Neural progenitor cell (in vitro differentiated cells): ENCODE results near the gene PRLR. TPM values are rescaled to one million over a fixed set of nuclear protein-coding genes. Genes with fewer than 3 reads are reported as not detected.

Experiments used
- DNase-seq: peaks from one replicate; pipeline ENCODE4 v3.0.0-alpha.2; 2016; ENCODE audit warnings: low spot score
- H2AFZ ChIP-seq: fragments of 200-600 bp; sonication (generic); replicated peaks from 2 replicates; pipeline ENCODE4 v1.6.1; 2016; ENCODE audit warnings: antibody characterized with exemption
- H3F3A ChIP-seq: fragments of 200-600 bp; sonication (generic); 2 replicates; pipeline ENCODE4 v1.6.1; 2016; ENCODE audit warnings: antibody characterized with exemption, low read depth
- H3K27ac ChIP-seq: fragments of 200-600 bp; sonication (generic); 2 replicates; pipeline ENCODE4 v1.5.1; 2016; ENCODE audit warnings: mild to moderate bottlenecking
- H3K27me3 ChIP-seq: fragments of 200-600 bp; sonication (generic); 2 replicates; pipeline ENCODE4 v1.6.1; 2016; ENCODE audit warnings: mild to moderate bottlenecking, moderate library complexity
- H3K36me3 ChIP-seq: fragments of 200-600 bp; sonication (generic); 2 replicates; pipeline ENCODE4 v1.5.1; 2016
- H3K4me1 ChIP-seq: fragments of 200-600 bp; sonication (generic); 2 replicates; pipeline ENCODE4 v1.6.1; 2016; ENCODE audit warnings: mixed run types
- H3K4me2 ChIP-seq: fragments of 200-600 bp; sonication (generic); 2 replicates; pipeline ENCODE4 v1.6.1; 2016
- H3K4me3 ChIP-seq: fragments of 200-600 bp; sonication (generic); 2 replicates; pipeline ENCODE4 v1.5.1; 2016
- H3K79me2 ChIP-seq: fragments of 200-600 bp; sonication (generic); 2 replicates; pipeline ENCODE4 v1.6.1; 2016; ENCODE audit warnings: low read depth
- H3K9ac ChIP-seq: fragments of 200-600 bp; sonication (generic); 2 replicates; pipeline ENCODE4 v1.6.1; 2016
- H3K9me3 ChIP-seq: fragments of 200-600 bp; sonication (generic); 2 replicates; pipeline ENCODE4 v1.5.1; 2016; ENCODE audit warnings: low read depth
- H4K20me1 ChIP-seq: fragments of 200-600 bp; sonication (generic); 2 replicates; pipeline ENCODE4 v1.6.1; 2016; ENCODE audit warnings: low read depth
- H3K27ac Mint-ChIP-seq: 3 replicates; pipeline ENCODE4 v1.8.0; 2021; ENCODE audit warnings: mixed read lengths
- H3K27me3 Mint-ChIP-seq: 2 replicates; pipeline ENCODE4 v1.8.0; 2022; ENCODE audit warnings: low read depth, mild to moderate bottlenecking, inconsistent platforms, moderate library complexity, mixed read lengths; ENCODE audit not compliant: insufficient read depth
- H3K36me3 Mint-ChIP-seq: 3 replicates; pipeline ENCODE4 v1.8.0; 2021; ENCODE audit warnings: mixed read lengths
- H3K4me1 Mint-ChIP-seq: 3 replicates; pipeline ENCODE4 v1.8.0; 2021; ENCODE audit warnings: mixed read lengths
- H3K4me3 Mint-ChIP-seq: 3 replicates; pipeline ENCODE4 v1.8.0; 2021; ENCODE audit warnings: mild to moderate bottlenecking, moderate library complexity, mixed read lengths
- H3K9me3 Mint-ChIP-seq: 3 replicates; pipeline ENCODE4 v1.8.0; 2020; ENCODE audit warnings: mixed read lengths
- EZH2 ChIP-seq: fragments of 200-600 bp; sonication (generic); IDR thresholded peaks from 2 replicates; pipeline ENCODE4 v1.6.1; 2017; ENCODE audit warnings: antibody characterized with exemption, mild to moderate bottlenecking, moderate library complexity
- EZH2phosphoT487 ChIP-seq: fragments of 200-600 bp; sonication (generic); IDR thresholded peaks from 2 replicates; pipeline ENCODE4 v1.6.1; 2017; ENCODE audit warnings: antibody characterized with exemption
- total RNA-seq: library from RNA; depleted of rRNA; stranded (reverse); fragments of >200 nt; gene quantifications from 2 replicates; pipeline ENCODE4 v1.2.3, GENCODE V29; 2015; ENCODE audit warnings: low replicate concordance
- TF ChIP-seq, protein P1 (sequence below): fragments of 200-600 bp; sonication (generic); IDR thresholded peaks from 2 replicates; pipeline ENCODE4 v1.5.1; 2017; ENCODE audit warnings: antibody characterized with exemption, mild to moderate bottlenecking

The PRLR gene
- total RNA-seq, 1 donor from 2014 or later = 0.51 TPM

DNA sequence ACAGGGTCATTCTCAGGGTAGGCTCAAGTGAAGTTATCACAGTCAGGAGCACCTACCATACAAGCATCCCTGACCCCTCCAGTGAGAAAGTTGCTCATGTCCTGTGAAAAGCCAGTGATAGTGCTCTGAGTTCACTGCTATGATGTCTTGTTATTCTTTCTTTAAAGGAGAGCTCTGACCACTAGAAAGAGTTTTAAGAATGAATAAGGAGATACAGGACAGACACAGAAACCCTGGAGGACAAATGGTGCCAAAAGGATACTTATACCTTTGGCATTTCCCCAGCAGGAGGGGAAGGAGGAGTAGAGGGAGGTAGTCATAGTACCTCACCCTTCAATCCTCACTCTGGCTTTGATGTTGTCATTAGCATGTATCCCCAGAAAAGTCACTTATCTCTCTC is 98.6 kb downstream of the PRLR start:
- no peak for DNase-seq
- H3K4me1 ChIP-seq = no peaks in the 10 kb centered on the region
- no peak overlapping the region for H2AFZ ChIP-seq
- Mint-ChIP-seq H3K27ac (no peak overlapping the region), H3K27me3 (no peaks in the 10 kb centered on the region), H3K36me3 (no peaks in the 10 kb centered on the region), H3K9me3 (no peaks in the 10 kb centered on the region), H3K4me1 (no peaks in the 10 kb centered on the region), H3K4me3 (no peak overlapping the region)
- no peak overlapping the region for H3K4me3 ChIP-seq
- no peak for TF ChIP-seq EZH2
- TF ChIP-seq, protein P1, sequence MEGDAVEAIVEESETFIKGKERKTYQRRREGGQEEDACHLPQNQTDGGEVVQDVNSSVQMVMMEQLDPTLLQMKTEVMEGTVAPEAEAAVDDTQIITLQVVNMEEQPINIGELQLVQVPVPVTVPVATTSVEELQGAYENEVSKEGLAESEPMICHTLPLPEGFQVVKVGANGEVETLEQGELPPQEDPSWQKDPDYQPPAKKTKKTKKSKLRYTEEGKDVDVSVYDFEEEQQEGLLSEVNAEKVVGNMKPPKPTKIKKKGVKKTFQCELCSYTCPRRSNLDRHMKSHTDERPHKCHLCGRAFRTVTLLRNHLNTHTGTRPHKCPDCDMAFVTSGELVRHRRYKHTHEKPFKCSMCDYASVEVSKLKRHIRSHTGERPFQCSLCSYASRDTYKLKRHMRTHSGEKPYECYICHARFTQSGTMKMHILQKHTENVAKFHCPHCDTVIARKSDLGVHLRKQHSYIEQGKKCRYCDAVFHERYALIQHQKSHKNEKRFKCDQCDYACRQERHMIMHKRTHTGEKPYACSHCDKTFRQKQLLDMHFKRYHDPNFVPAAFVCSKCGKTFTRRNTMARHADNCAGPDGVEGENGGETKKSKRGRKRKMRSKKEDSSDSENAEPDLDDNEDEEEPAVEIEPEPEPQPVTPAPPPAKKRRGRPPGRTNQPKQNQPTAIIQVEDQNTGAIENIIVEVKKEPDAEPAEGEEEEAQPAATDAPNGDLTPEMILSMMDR = no peak
- TF ChIP-seq EZH2phosphoT487 = no peak
- H3F3A ChIP-seq = no peaks in the 10 kb centered on the region
- H3K9me3 ChIP-seq = no peaks in the 10 kb centered on the region
- no peak overlapping the region for H3K27ac ChIP-seq
- no peaks in the 10 kb centered on the region for H3K36me3 ChIP-seq
- H3K79me2 ChIP-seq = no peaks in the 10 kb centered on the region
- H3K4me2 ChIP-seq = no peak overlapping the region
- no peak overlapping the region for H3K9ac ChIP-seq
- no peaks in the 10 kb centered on the region for H3K27me3 ChIP-seq
- H4K20me1 ChIP-seq = no peaks in the 10 kb centered on the region

DNA sequence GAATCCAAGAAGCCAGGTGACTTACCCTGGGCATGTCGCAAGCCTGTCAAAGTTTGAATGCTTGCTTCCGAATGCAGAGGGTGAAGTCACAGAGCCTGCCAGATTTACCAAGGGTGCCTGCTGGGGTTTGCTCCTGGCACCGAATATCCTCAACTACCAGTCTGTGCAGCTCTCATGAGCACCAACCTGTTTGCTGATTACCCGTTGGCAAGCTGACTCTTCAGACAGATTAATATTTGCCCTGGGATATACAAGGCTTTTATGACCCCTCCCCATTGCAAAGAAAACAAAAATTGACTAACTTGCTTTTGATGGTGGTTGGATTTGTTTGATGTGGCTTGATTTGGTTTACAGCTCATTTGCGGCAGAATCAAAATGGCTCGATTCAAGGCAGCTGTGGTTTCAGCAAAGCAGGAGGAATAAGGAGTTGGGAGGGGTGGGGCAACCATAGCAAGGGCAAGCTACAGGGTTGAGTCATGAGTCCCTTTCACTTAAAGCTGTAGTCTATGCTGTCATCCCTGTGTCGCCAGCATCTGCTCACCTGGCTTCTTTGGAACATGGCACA is 100.3 kb downstream of the PRLR start:
- no peak overlapping the region for H2AFZ ChIP-seq
- TF ChIP-seq, protein P1 = no peak
- TF ChIP-seq EZH2phosphoT487 = no peak
- TF ChIP-seq EZH2 = no peak
- H3K36me3 Mint-ChIP-seq = no peaks in the 10 kb centered on the region
- no peaks in the 10 kb centered on the region for H3K79me2 ChIP-seq
- H3K27me3 ChIP-seq = no peaks in the 10 kb centered on the region
- H3K36me3 ChIP-seq = no peaks in the 10 kb centered on the region
- no peak overlapping the region for H3K27ac ChIP-seq
- no peaks in the 10 kb centered on the region for H3K9me3 Mint-ChIP-seq
- H3K4me3 Mint-ChIP-seq = no peak overlapping the region
- H3K4me1 ChIP-seq = no peaks in the 10 kb centered on the region
- no peak overlapping the region for H3K9ac ChIP-seq
- H3K4me2 ChIP-seq = no peak overlapping the region
- no peak for DNase-seq
- H3K9me3 ChIP-seq = no peaks in the 10 kb centered on the region
- H3K27ac Mint-ChIP-seq = no peak overlapping the region
- H3K4me3 ChIP-seq = no peak overlapping the region
- H3K4me1 Mint-ChIP-seq = no peaks in the 10 kb centered on the region
- H3F3A ChIP-seq = no peaks in the 10 kb centered on the region
- no peaks in the 10 kb centered on the region for H4K20me1 ChIP-seq
- no peaks in the 10 kb centered on the region for H3K27me3 Mint-ChIP-seq

DNA sequence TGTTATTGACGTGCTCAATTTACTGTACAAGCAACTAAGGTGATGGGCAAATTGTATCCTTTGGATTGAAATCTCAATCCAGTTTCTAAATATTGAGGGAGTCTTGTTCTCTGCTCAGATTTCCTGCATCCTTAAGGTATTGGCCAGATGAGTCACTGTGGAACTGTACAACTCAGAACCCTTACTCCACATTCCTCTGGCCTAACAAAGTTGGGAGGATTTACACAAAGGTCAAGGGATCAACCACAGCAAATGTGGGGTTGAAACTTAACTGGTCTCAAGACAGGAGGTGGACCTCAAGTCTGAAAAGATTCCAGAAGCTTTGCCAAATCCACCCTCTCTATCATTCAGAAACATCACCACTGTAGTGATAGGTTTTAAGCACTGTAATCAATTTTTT is 101.0 kb downstream of the PRLR start:
- no peak for DNase-seq
- H3K9me3 Mint-ChIP-seq = no peaks in the 10 kb centered on the region
- H4K20me1 ChIP-seq = no peaks in the 10 kb centered on the region
- H3K27ac ChIP-seq = no peak overlapping the region
- no peaks in the 10 kb centered on the region for H3K4me1 Mint-ChIP-seq
- no peaks in the 10 kb centered on the region for H3K36me3 Mint-ChIP-seq
- H3K79me2 ChIP-seq = no peaks in the 10 kb centered on the region
- H3K9ac ChIP-seq = no peak overlapping the region
- H3K27ac Mint-ChIP-seq = no peak overlapping the region
- no peaks in the 10 kb centered on the region for H3K36me3 ChIP-seq
- H2AFZ ChIP-seq = no peak overlapping the region
- H3K27me3 Mint-ChIP-seq = no peaks in the 10 kb centered on the region
- no peak overlapping the region for H3K4me3 ChIP-seq
- TF ChIP-seq EZH2phosphoT487 = no peak
- TF ChIP-seq EZH2 = no peak
- TF ChIP-seq, protein P1 = no peak
- no peak overlapping the region for H3K4me3 Mint-ChIP-seq
- no peaks in the 10 kb centered on the region for H3K9me3 ChIP-seq
- H3F3A ChIP-seq = no peaks in the 10 kb centered on the region
- H3K27me3 ChIP-seq = no peaks in the 10 kb centered on the region
- H3K4me1 ChIP-seq = no peaks in the 10 kb centered on the region
- no peak overlapping the region for H3K4me2 ChIP-seq
